ENCODE measurements around the gene SERPINA9.
"Not testable (repeated sequence)": the region's sequence is repeated elsewhere in the genome, so short reads cannot be mapped to it uniquely, and the experiment has no call there.

The SERPINA9 gene

GRCh38 chr14:94421316-94421715 lies 54.7 kb downstream of the SERPINA9 start:
- DNase-seq: no peak

GRCh38 chr14:94417497-94418205 lies 58.3 kb downstream of the SERPINA9 start:
- not testable (repeated sequence) for DNase-seq

Data from SIG-M5 (cell line).